GM21526 (cell line): ENCODE measurements around the gene CEPT1.

Source experiments
- ATAC-seq: cut with Tn5 transposase; IDR thresholded peaks from one replicate; pipeline ENCODE4 v1.9.1; 2021; ENCODE audit warnings: moderate library complexity; ENCODE audit not compliant: unreplicated experiment, low FRiP score

The CEPT1 gene

GRCh38 chr1:111145963-111146768, 6.1 kb downstream of the CEPT1 start:
- ATAC-seq: no peak

DNA sequence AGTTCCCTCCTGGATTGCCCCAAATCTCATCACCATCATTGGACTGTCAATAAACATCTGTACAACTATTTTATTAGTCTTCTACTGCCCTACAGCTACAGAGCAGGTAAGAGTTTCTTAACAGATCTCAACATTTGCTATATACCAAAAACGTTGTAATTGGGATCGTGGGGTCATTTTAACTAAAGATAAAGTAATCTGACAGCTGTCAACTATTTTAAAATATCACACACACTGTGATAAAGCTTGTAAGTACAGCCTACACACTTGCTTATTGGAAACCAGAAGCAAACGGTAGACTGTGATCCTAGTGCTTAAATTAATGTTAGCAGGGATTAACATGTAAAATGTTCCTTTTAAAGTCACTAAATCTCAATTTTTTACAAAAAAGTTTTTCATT, 7.9 kb downstream of the CEPT1 start:
- no peak for ATAC-seq

- ATAC-seq: peak; percentile 45
Measured at GRCh38 chr1:111148376-111148881, 8.4 kb downstream of the CEPT1 start.

GRCh38 chr1:111151838-111152237, 11.8 kb downstream of the CEPT1 start:
- no peak for ATAC-seq

GRCh38 chr1:111154021-111154999, 14.3 kb downstream of the CEPT1 start:
- no peak for ATAC-seq

- no peak for ATAC-seq
Measured at GRCh38 chr1:111157431-111157830, 17.4 kb downstream of the CEPT1 start.

DNA sequence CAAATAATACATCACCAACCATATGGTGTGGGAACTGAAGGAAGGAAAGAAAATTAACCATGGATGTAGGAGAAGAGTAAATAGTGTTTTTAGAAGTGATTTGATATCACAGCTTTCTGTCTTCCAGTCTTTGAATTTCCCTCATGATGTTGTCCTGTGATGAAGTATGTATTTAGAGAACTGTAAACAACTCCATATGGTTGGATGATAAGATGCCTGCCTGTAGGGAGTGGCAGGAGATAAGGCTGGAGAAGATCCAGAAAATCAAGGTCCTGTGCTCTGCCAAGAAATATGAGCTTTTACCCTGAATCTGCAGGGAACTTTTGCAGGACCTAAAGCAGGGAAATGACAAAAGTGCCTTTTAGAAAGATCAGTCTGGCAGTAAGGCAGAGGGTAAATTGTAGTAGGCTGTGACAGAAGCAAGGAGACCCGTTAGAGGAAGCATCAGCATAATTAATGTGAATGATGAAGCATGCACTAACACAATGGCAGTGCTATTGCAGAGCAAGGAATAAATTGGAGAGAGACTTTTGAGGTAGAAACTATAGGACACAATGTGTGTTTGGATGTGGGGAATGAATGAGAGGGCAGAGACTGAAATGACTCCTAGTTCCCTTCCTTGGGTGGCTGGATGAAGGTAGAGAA, 21.9 kb downstream of the CEPT1 start:
- no peak for ATAC-seq

GRCh38 chr1:111162488-111162880, 22.5 kb downstream of the CEPT1 start:
- no peak for ATAC-seq

DNA sequence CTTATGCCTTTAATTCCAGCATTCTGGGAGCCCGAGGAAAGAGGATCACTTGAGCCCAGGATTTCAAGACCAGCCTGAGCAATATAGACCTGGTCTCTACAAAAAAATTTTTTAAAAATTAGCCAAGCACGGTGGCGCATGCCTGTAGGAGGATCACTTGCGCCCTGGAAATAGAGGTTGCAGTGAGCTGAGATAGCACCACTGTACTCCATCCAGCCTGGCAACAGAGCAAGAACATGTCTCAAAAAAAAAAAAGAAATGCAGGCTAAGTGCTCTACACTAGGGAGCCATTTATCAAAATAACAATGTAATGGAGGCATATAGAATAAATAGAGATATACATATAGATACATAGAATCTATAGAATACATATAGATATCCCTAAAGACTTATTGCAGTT, 23.3 kb downstream of the CEPT1 start:
- ATAC-seq: no peak

DNA sequence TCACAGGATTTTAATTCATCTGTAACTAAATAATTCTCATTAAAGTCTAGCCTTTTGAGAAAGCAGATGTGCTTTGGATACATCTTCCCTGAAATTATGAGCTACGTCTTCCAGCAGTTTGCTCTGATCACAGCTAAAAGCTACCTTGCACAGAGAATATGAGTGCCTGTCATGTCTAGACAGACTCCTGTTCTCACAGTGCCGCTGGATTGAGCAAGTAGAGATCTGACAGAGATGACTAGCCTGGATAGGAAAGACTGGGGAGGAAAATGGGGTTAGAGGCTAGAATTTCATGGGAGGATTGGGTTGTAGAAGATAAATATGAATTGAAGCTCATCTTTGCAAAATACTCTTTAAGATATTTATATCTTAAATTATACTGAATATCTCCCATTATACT, 24.1 kb downstream of the CEPT1 start:
- no peak for ATAC-seq

GRCh38 chr1:111172463-111172862, 32.4 kb downstream of the CEPT1 start:
- ATAC-seq: no peak

DNA sequence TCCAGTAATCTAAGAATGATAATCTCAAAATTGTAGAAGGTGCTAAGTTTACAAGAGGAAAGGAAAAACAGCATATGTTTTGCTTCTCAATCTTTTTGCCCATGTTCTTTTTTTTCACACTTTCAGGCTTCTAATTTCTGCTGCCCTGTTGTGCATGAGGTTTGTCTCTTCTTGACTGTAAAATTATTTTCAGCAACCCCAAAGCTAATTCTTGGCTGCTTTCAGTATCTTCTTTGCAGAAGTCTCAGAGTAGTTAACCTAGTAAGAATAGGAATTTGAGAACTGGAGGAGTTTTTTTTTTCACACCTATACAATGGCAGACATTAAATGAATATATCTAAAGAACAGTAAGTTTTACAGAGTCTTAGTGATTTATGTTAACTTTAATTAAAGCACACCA, 34.0 kb downstream of the CEPT1 start:
- no peak for ATAC-seq

DNA sequence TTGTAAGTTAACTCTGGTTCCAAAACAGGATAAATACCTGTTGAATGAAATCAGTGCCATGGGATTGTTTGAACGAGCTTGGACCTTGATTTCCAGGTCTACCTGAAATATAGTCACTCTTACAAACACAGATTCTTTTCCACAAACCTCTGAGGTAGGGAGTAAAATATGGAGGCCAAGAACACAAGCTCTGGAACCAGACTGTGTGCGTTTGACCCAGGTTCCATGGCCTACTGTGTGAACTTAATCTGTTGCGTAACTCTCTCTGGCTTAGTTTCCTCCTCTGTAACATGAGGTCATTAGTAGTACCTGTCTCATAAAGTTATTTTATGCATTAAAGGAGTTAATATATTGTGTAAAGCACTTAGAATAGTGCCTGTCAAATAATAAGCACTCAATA, 35.3 kb downstream of the CEPT1 start:
- ATAC-seq: no peak

DNA sequence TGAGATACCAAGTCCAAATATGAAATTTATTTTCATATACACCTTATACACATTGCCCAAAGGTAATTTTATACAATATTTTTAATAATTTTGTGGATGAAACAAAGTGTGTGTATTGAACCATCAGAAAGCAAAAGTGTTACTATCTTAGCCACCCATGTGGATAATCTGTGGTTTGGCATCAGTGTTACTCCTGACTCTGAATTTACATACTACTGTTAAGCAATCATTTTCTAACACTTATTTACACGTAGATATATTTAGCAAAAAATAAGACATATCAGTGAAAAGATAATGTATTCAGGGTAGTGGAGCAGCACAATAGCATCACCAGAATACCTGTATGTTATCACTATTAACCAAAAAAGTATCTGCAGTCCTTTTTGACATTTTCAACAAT, 36.7 kb downstream of the CEPT1 start:
- ATAC-seq: no peak

- ATAC-seq: no peak
Measured at GRCh38 chr1:111179968-111180533, 40.0 kb downstream of the CEPT1 start.

DNA sequence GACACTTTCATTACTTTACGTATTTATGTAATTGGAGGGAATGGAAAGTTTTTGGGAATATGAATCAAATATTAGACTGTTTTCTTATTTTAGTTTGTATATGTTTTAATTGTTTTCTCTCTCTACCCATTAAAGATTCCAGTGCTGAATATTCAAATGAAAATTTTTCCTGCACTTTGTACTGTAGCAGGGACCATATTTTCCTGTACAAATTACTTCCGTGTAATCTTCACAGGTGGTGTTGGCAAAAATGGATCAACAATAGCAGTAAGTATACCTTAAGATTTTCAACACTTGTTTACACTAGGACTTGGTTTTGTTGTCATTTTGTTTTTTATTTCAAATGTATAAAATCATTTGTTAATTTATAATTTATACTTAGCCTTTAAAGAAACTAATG, 42.0 kb downstream of the CEPT1 start:
- ATAC-seq: no peak

DNA sequence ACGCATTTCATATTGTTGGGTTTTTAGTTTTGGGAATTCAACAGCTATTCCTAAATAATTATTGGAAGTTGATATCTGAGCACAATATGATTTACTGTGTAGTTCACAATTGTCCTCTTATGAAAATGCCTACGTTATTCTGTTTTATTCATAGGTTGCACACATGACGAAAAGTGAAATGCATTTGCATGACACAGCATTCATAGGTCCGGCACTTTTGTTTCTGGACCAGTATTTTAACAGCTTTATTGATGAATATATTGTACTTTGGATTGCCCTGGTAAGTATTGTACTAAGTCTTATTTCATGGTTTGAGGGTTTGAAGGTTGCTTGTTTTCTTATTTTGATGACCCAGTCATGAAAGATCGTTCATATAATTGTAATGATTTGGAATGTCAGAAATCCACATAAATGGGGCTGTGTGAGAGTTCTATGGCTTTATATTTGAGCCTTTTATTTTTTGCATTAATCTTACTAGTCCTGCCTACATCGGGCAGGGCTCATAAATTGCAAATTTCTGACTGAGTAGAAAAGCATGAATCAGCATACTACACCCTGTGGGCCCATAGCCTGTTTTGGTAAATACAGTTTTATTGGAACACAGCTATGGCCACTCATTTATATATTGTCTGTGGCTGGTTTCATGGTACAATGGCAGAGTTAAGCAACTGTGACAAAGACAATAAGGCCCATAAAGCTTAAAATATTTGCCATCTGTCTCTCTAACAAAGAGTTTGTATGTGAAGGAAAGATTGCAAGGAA, 43.5 kb downstream of the CEPT1 start:
- ATAC-seq: no peak

DNA sequence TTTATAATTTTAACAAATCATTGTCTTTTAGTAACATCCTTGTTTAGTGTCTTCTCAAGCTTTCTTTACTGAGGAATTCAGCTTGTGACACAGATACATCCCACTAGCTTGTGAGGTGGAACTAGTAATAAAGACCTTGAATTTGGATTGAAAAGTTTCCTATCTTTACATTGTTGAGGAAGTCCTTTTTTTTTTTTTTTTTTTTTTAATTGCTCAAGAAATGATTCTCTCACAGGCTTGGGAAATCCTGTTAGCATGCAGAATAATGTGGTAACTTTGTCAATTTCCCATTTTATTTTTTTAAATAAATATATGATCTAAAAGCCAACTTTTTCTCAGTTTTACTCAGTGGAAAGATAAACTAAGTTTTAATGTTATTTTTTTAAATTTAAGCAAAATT, 44.6 kb downstream of the CEPT1 start:
- ATAC-seq: no peak

DNA sequence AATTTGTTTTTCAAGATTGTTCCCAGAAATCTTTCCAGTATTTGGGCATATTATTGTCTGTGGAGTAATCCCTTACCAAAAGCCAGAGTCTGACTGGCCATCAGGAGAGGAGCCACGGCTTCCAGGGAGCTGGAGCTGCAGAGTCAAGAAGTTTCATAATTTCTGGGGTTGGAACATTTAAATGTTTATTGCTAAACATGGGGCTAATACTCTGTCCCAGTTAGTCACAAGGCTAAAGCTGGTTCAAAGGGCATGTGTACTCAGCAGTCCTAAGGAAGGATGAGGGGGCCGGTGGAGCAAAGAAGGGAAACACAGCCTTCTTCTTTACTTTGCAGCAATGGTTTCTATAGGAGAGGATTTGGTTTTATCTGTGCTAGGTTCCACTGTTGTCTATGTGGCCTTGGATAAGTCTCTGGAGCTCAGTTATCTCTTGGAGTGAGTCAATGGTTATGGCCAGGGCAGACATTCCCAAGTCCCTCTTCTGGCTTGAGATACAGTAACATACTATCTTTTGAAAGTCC, 51.0 kb downstream of the CEPT1 start:
- no peak for ATAC-seq

- ATAC-seq: no peak
Measured at GRCh38 chr1:111191496-111191895, 51.5 kb downstream of the CEPT1 start.
